Ovary (tissue), 9 donors: ENCODE measurements around the gene TTLL11. TPM values are rescaled to one million over a fixed set of nuclear protein-coding genes. Genes with fewer than 3 reads are reported as not detected.

ENCODE experiments used
- DNase-seq, 5 donors: peaks; one replicate each; pipeline ENCODE4 v3.0.0-alpha.2; 2019 to 2020
- H3K27ac ChIP-seq, 2 donors: fragments of 200-600 bp; one replicate each; pipeline versions ENCODE4 v1.5.1 to v1.8.0; 2019 to 2022
- H3K27me3 ChIP-seq: fragments of 200-600 bp; one replicate; pipeline ENCODE4 v1.8.0; 2022
- H3K36me3 ChIP-seq: fragments of 200-600 bp; sonication (generic); one replicate; pipeline ENCODE4 v1.5.1; 2019
- H3K4me1 ChIP-seq: one replicate; pipeline ENCODE4 v1.8.1; 2013; ENCODE audit warnings: mild to moderate bottlenecking, moderate library complexity; ENCODE audit not compliant: insufficient read depth
- H3K4me3 ChIP-seq: fragments of 200-600 bp; sonication (generic); one replicate; pipeline ENCODE4 v1.5.1; 2017
- H3K9me3 ChIP-seq, 2 donors: fragments of 200-600 bp in 1 of 2; sonication (generic) in 1 of 2; one replicate each; pipeline versions ENCODE4 v1.5.1 to v1.8.1; 2013 to 2019; ENCODE audit warnings: mild to moderate bottlenecking in 1 of 2, moderate library complexity in 1 of 2
- CTCF ChIP-seq, 3 donors: fragments of 450-650 bp in 2 of 3; fragments of 200-600 bp in 1 of 3; IDR thresholded peaks; one replicate each; pipeline versions ENCODE4 v1.5.1 to v1.8.0; 2016 to 2022; ENCODE audit warnings: antibody characterized with exemption in 3 of 3, mild to moderate bottlenecking in 1 of 3
- EP300 ChIP-seq: sonication (generic); formaldehyde crosslinking; IDR thresholded peaks from one replicate; pipeline ENCODE4 v1.6.1; 2017; ENCODE audit warnings: antibody characterized with exemption
- POLR2A ChIP-seq: fragments of 450-650 bp; IDR thresholded peaks from one replicate; pipeline ENCODE4 v1.6.1; 2017; ENCODE audit warnings: antibody characterized with exemption, mild to moderate bottlenecking, moderate library complexity
- WGBS, 3 donors: extraction: QIAGEN DNeasy Blood & Tissue Kit in 1 of 3; methylation state at CpG; one replicate each; pipeline versions ENCODE4 v1.1.5 to v1.1.7; 2013 to 2017; 5-methylcytosine and 5-hydroxymethylcytosine counted together
- intact Hi-C, 4 donors: fragments of 100-400 bp; cut with DNase I; formaldehyde crosslinking; loops; one replicate each; pipeline versions ENCODE4 v1.11.0 to v1.15.1; 2022 to 2023
- polyA plus RNA-seq, 2 donors: library from polyadenylated mRNA; stranded (reverse); fragments of 200-250 nt in 1 of 2; fragments of 350-450 nt in 1 of 2; fragmentation: Illumina TruSeq in 1 of 2; extraction: RNeasy Lipid Tissue Mini Kit (QIAGEN cat#74804) in 1 of 2; gene quantifications; one replicate each; pipeline ENCODE4 v1.2.3, GENCODE V29; 2013 to 2014
- total RNA-seq, 7 donors: library from RNA; depleted of rRNA in 2 of 7; stranded (reverse); fragments of >200 nt in 2 of 7; fragmentation: NEBNext Ultra II Directional in 3 of 7; extraction: Animal tissue kit (Norgen Biotek cat#: 25700) in 3 of 7; gene quantifications; one replicate each; pipeline versions ENCODE4 v1.1.0 to v1.2.4, GENCODE V29; 2016 to 2023
- donor health status: DM: no; HTN: no; CAD: no; lungs with moderate emphysema.
- donor health status: DM: no; HTN: no; CAD: no.
- donor health status: Bipolar disorder and iron deficiency.
- donor health status: DM: yes; HTN: yes; CAD: no.
- donor health status: DM: no; HTN: no; CAD: no.
- donor health status: DM: yes; HTN: yes; CAD: no.

The TTLL11 gene
- total and polyA plus RNA-seq, 9 donors: 6.1 to 13.5 (median 9.2) TPM

- Histone ChIP-seq H3K4me1 (peaks cover 7% of the 10 kb centered on the region), H3K27me3 (no peaks in the 10 kb centered on the region), H3K27ac (no peak overlapping the region), H3K4me3 (no peak overlapping the region), H3K9me3 (no peaks in the 10 kb centered on the region), H3K36me3 (no peaks in the 10 kb centered on the region)
- intact Hi-C loops: no loop called here
- WGBS, 3 donors: 17 to 19% (median 18%) methylated on average over 7 of the region's 7 CpGs
- TF ChIP-seq POLR2A: no peak
- no peak for TF ChIP-seq EP300
- TF ChIP-seq CTCF (IDR thresholded peaks at IDR 0.05): no peak
- peak; percentile 61 to 86 (median 77) for DNase-seq
Observed at GRCh38 chr9:121954477-121955140, 138.5 kb downstream of the TTLL11 start.

GRCh38 chr9:121952611-121953010 is 140.5 kb downstream of the TTLL11 start:
- DNase-seq: no peak
- 74 to 88% (median 83%) methylated on average over 3 of the region's 3 CpGs for WGBS, 3 donors
- TF ChIP-seq CTCF (IDR thresholded peaks at IDR 0.05): no peak
- no peak for TF ChIP-seq EP300
- TF ChIP-seq POLR2A: no peak
- Histone ChIP-seq H3K9me3 (no peaks in the 10 kb centered on the region), H3K36me3 (no peaks in the 10 kb centered on the region), H3K27ac (no peak overlapping the region), H3K4me3 (no peak overlapping the region), H3K4me1 (peaks cover 7% of the 10 kb centered on the region), H3K27me3 (no peaks in the 10 kb centered on the region)
- intact Hi-C loops: no loop called here

GRCh38 chr9:121950866-121951265 is 142.2 kb downstream of the TTLL11 start:
- no peaks in the 10 kb centered on the region for H3K36me3 ChIP-seq
- WGBS, 3 donors: 87 to 96% (median 92%) methylated on average over 8 of the region's 8 CpGs
- DNase-seq: no peak
- intact Hi-C loops: no loop called here
- no peak for TF ChIP-seq CTCF (IDR thresholded peaks at IDR 0.05)
- no peak for TF ChIP-seq EP300
- no peak for TF ChIP-seq POLR2A
- H3K4me3 ChIP-seq: no peak overlapping the region
- H3K27ac ChIP-seq: no peak overlapping the region
- no peaks in the 10 kb centered on the region for H3K9me3 ChIP-seq
- peaks cover 7% of the 10 kb centered on the region for H3K4me1 ChIP-seq
- no peaks in the 10 kb centered on the region for H3K27me3 ChIP-seq

GRCh38 chr9:121950441-121950840 is 142.7 kb downstream of the TTLL11 start:
- 83 to 98% (median 87%) methylated on average over 9 of the region's 9 CpGs for WGBS, 3 donors
- peaks cover 7% of the 10 kb centered on the region for H3K4me1 ChIP-seq
- no peak overlapping the region for H3K4me3 ChIP-seq
- no peak overlapping the region for H3K27ac ChIP-seq
- H3K36me3 ChIP-seq: no peaks in the 10 kb centered on the region
- no peak for TF ChIP-seq POLR2A
- TF ChIP-seq EP300: no peak
- no peak for TF ChIP-seq CTCF (IDR thresholded peaks at IDR 0.05)
- no peaks in the 10 kb centered on the region for H3K9me3 ChIP-seq
- intact Hi-C loops: no loop called here
- no peak for DNase-seq
- H3K27me3 ChIP-seq: no peaks in the 10 kb centered on the region
